ENCODE results near the gene TTC34.

- TF ChIP-seq, protein P1, sequence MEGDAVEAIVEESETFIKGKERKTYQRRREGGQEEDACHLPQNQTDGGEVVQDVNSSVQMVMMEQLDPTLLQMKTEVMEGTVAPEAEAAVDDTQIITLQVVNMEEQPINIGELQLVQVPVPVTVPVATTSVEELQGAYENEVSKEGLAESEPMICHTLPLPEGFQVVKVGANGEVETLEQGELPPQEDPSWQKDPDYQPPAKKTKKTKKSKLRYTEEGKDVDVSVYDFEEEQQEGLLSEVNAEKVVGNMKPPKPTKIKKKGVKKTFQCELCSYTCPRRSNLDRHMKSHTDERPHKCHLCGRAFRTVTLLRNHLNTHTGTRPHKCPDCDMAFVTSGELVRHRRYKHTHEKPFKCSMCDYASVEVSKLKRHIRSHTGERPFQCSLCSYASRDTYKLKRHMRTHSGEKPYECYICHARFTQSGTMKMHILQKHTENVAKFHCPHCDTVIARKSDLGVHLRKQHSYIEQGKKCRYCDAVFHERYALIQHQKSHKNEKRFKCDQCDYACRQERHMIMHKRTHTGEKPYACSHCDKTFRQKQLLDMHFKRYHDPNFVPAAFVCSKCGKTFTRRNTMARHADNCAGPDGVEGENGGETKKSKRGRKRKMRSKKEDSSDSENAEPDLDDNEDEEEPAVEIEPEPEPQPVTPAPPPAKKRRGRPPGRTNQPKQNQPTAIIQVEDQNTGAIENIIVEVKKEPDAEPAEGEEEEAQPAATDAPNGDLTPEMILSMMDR (IDR thresholded peaks at IDR 0.05; ENCODE audit: borderline replicate concordance, extremely low read depth, low read length, poor library complexity, severe bottlenecking), result no peak
- TF ChIP-seq EZH2 (IDR thresholded peaks at IDR 0.05; ENCODE audit: borderline replicate concordance, low read depth, low read length, severe bottlenecking), result no peak
Measured at GRCh38 chr1:2646837-2647236, 154.7 kb downstream of the TTC34 start.

Measured in DND-41 (cell line).